ENCODE measurements around the gene ENTREP3.
A peak's percentile ranks its signal among the peaks of the same experiment; 100 is the strongest.

ENTREP3 gene

GRCh38 chr1:155277902-155278688 is 22.8 kb upstream of the ENTREP3 start:
- DNase-seq: no peak

GRCh38 chr1:155277070-155277901 is 22.0 kb upstream of the ENTREP3 start, which contains the start of gene HCN3:
Gene HCN3, plus strand, starts transcription at chr1:155277463. Its CDS starts 128 bp downstream, at chr1:155277591.
- DNase-seq: peak; percentile 71

GRCh38 chr1:155273343-155274245 is 18.3 kb upstream of the ENTREP3 start, which contains the start of gene CLK2:
Gene CLK2, minus strand, starts transcription at chr1:155273504. Its CDS starts 2,527 bp downstream, at chr1:155270977.
- peak; percentile 76 for DNase-seq

- DNase-seq: no peak
These were observed 17.4 kb upstream of the ENTREP3 start for GRCh38 chr1:155272466-155273342.

- DNase-seq: no peak
These were observed 14.1 kb upstream of the ENTREP3 start for GRCh38 chr1:155269381-155269780.

GRCh38 chr1:155268630-155269029 is 13.3 kb upstream of the ENTREP3 start:
- DNase-seq: no peak

- DNase-seq: no peak
These were observed 12.1 kb upstream of the ENTREP3 start for GRCh38 chr1:155267373-155267772.

- DNase-seq: no peak
These were observed 11.3 kb upstream of the ENTREP3 start for GRCh38 chr1:155266553-155266952.

- no peak for DNase-seq
These were observed 7.8 kb upstream of the ENTREP3 start for GRCh38 chr1:155263067-155263466.

GRCh38 chr1:155261852-155262673 is 6.8 kb upstream of the ENTREP3 start, which contains the start of gene SCAMP3:
Gene SCAMP3, minus strand, starts transcription at chr1:155262360. Its CDS starts 209 bp downstream, at chr1:155262151.
- DNase-seq: peak; percentile 86

GRCh38 chr1:155261493-155261851 is 6.2 kb upstream of the ENTREP3 start:
- no peak for DNase-seq

GRCh38 chr1:155260276-155260675 is 5.0 kb upstream of the ENTREP3 start:
- no peak for DNase-seq

GRCh38 chr1:155256058-155256852 is 972 bp upstream of the ENTREP3 start:
- DNase-seq: no peak

GRCh38 chr1:155254714-155255242 is 505 bp downstream of the ENTREP3 start:
- no peak for DNase-seq

- DNase-seq: no peak
These were observed 1.0 kb downstream of the ENTREP3 start for GRCh38 chr1:155254228-155254713.

GRCh38 chr1:155253797-155254196 is 1.5 kb downstream of the ENTREP3 start:
- DNase-seq: no peak

- no peak for DNase-seq
These were observed 2.1 kb downstream of the ENTREP3 start for GRCh38 chr1:155253208-155253607.

- no peak for DNase-seq
These were observed 3.7 kb downstream of the ENTREP3 start for GRCh38 chr1:155251566-155251965.

Measured in NCI-H524 treated with DMSO at 0.1 percent for 48 hours (cell line).